SU-DHL-6 (cell line): ENCODE results near the gene VAMP4.

Experiments used
- CTCF ChIP-seq: fragments of 200-600 bp; sonication (generic); IDR thresholded peaks from one replicate; pipeline ENCODE4 v1.5.1; 2017; ENCODE audit warnings: antibody characterized with exemption, mild to moderate bottlenecking, low read length, moderate library complexity; ENCODE audit not compliant: insufficient read depth, poor library complexity, severe bottlenecking
- EZH2phosphoT487 ChIP-seq: fragments of 200-600 bp; sonication (generic), shearing (Covaris generic); conservative IDR thresholded peaks from 2 replicates; pipeline ENCODE4 v1.6.1; 2018; ENCODE audit warnings: mild to moderate bottlenecking, antibody characterized with exemption, low read length, moderate library complexity, mixed read lengths

GRCh38 chr1:171769754-171770153 lies 27.9 kb upstream of the VAMP4 start:
- TF ChIP-seq CTCF: no peak
- TF ChIP-seq EZH2phosphoT487: no peak
